Mesothelial cell of epicardium (in vitro differentiated cells): ENCODE results near the gene CST8. TPM values are rescaled to one million over a fixed set of nuclear protein-coding genes. Genes with fewer than 3 reads are reported as not detected.

ENCODE experiments used
- DNase-seq, 2 experiments: peaks; one replicate each; pipeline ENCODE4 v3.0.0; 2021; ENCODE audit warnings: low spot score in 2 of 2; ENCODE audit not compliant: unreplicated experiment in 2 of 2
- H3K27ac Mint-ChIP-seq: 2 replicates; pipeline ENCODE4 v1.8.0; 2021; ENCODE audit warnings: mixed read lengths
- H3K27me3 Mint-ChIP-seq: 2 replicates; pipeline ENCODE4 v1.8.0; 2021; ENCODE audit warnings: low read depth, mixed read lengths
- H3K36me3 Mint-ChIP-seq: 2 replicates; pipeline ENCODE4 v1.8.0; 2021; ENCODE audit warnings: mixed read lengths
- H3K4me1 Mint-ChIP-seq: 2 replicates; pipeline ENCODE4 v1.8.0; 2021; ENCODE audit warnings: mixed read lengths
- H3K4me3 Mint-ChIP-seq: 2 replicates; pipeline ENCODE4 v1.8.0; 2021; ENCODE audit warnings: mild to moderate bottlenecking, moderate library complexity, mixed read lengths
- H3K9me3 Mint-ChIP-seq: 2 replicates; pipeline ENCODE4 v1.8.0; 2021; ENCODE audit warnings: mixed read lengths
- CTCF ChIP-seq: fragments of 200-600 bp; sonication (generic); IDR thresholded peaks from one replicate; pipeline ENCODE4 v1.5.0; 2021; ENCODE audit warnings: antibody characterized with exemption; ENCODE audit not compliant: unreplicated experiment
- total RNA-seq: library from RNA; stranded (reverse); gene quantifications from 3 replicates; pipeline ENCODE4 v1.2.1, GENCODE V29; 2021

The CST8 gene
- total RNA-seq, 1 donor from 2014 or later = not detected

GRCh38 chr20:23446505-23446904, 44.4 kb upstream of the CST8 start:
- TF ChIP-seq CTCF = no peak
- Mint-ChIP-seq H3K27ac (no peak overlapping the region), H3K4me1 (no peaks in the 10 kb centered on the region), H3K27me3 (peaks cover 13% of the 10 kb centered on the region), H3K9me3 (no peaks in the 10 kb centered on the region), H3K4me3 (no peak overlapping the region), H3K36me3 (no peaks in the 10 kb centered on the region)
- no peak for DNase-seq

GRCh38 chr20:23448167-23448566, 42.8 kb upstream of the CST8 start:
- TF ChIP-seq CTCF = no peak
- H3K4me3 Mint-ChIP-seq = no peak overlapping the region
- no peaks in the 10 kb centered on the region for H3K9me3 Mint-ChIP-seq
- H3K36me3 Mint-ChIP-seq = no peaks in the 10 kb centered on the region
- no peaks in the 10 kb centered on the region for H3K4me1 Mint-ChIP-seq
- no peak for DNase-seq
- no peak overlapping the region for H3K27ac Mint-ChIP-seq
- H3K27me3 Mint-ChIP-seq = peaks cover 15% of the 10 kb centered on the region

GRCh38 chr20:23449421-23449820, 41.5 kb upstream of the CST8 start:
- Mint-ChIP-seq H3K4me1 (no peaks in the 10 kb centered on the region), H3K9me3 (no peaks in the 10 kb centered on the region), H3K4me3 (no peak overlapping the region), H3K27me3 (peaks cover 13% of the 10 kb centered on the region), H3K36me3 (no peaks in the 10 kb centered on the region), H3K27ac (no peak overlapping the region)
- DNase-seq = no peak
- TF ChIP-seq CTCF = no peak

GRCh38 chr20:23450877-23451276, 40.0 kb upstream of the CST8 start:
- TF ChIP-seq CTCF = no peak
- no peak overlapping the region for H3K4me3 Mint-ChIP-seq
- no peaks in the 10 kb centered on the region for H3K36me3 Mint-ChIP-seq
- H3K4me1 Mint-ChIP-seq = no peaks in the 10 kb centered on the region
- H3K27ac Mint-ChIP-seq = no peak overlapping the region
- H3K9me3 Mint-ChIP-seq = no peaks in the 10 kb centered on the region
- peaks cover 13% of the 10 kb centered on the region for H3K27me3 Mint-ChIP-seq
- no peak for DNase-seq

- no peak overlapping the region for H3K4me3 Mint-ChIP-seq
- H3K27ac Mint-ChIP-seq = no peak overlapping the region
- peaks cover 13% of the 10 kb centered on the region for H3K27me3 Mint-ChIP-seq
- no peaks in the 10 kb centered on the region for H3K4me1 Mint-ChIP-seq
- no peaks in the 10 kb centered on the region for H3K36me3 Mint-ChIP-seq
- DNase-seq = no peak
- no peak for TF ChIP-seq CTCF
- no peaks in the 10 kb centered on the region for H3K9me3 Mint-ChIP-seq
Observed at GRCh38 chr20:23451956-23452487, 38.9 kb upstream of the CST8 start.

GRCh38 chr20:23452776-23453175, 38.1 kb upstream of the CST8 start, which contains the start of gene CST11:
CST11 (minus strand) TSS chr20:23452876; CDS start chr20:23452811, 65 bp downstream.
- Mint-ChIP-seq H3K36me3 (no peaks in the 10 kb centered on the region), H3K27ac (no peak within 1 kb of the TSS), H3K4me1 (no peaks in the 10 kb centered on the region), H3K9me3 (no peaks in the 10 kb centered on the region), H3K4me3 (no peak within 1 kb of the TSS), H3K27me3 (peaks cover 13% of the 10 kb centered on the region)
- DNase-seq = no peak
- TF ChIP-seq CTCF = no peak
